ENCODE results near the gene RBX1.

DNA sequence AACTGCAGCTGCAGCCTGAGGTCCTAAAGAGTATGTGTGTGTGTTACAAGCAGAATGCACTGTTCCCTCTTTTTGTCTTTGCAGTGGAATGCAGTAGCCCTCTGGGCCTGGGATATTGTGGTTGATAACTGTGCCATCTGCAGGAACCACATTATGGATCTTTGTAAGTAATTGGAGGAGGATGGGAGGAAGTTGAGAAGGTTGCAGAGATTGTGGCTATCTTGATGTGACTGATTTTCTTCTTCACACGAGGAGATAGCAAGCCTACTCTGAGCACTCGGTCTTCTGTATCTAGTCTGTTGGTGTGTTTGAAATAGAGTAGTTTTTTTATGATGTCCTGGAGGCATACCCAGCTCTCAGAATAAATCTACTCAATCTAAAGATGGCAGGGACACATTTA is 2.3 kb downstream of the RBX1 start:
- TF ChIP-seq GATA2 (IDR thresholded peaks at IDR 0.05; ENCODE audit: low read depth, low read length) (no peak), GATA3 (IDR thresholded peaks at IDR 0.05; ENCODE audit: low read depth, low read length) (no peak)

Data from SH-SY5Y (cell line).